CD4-positive, alpha-beta T cell treated with Interleukin-10 for 1 hour (primary cell): Measurements from ENCODE around the gene GRAMD4.

Experiments
- DNase-seq: peaks from one replicate; pipeline ENCODE4 v3.0.0-alpha.2; 2020

The GRAMD4 gene

GRCh38 chr22:46696229-46696518, 76.0 kb downstream of the GRAMD4 start:
- no peak for DNase-seq

- DNase-seq: no peak
Measured at GRCh38 chr22:46696614-46697013, 76.4 kb downstream of the GRAMD4 start.

- no peak for DNase-seq
Measured at GRCh38 chr22:46697811-46698515, 77.8 kb downstream of the GRAMD4 start.

DNA sequence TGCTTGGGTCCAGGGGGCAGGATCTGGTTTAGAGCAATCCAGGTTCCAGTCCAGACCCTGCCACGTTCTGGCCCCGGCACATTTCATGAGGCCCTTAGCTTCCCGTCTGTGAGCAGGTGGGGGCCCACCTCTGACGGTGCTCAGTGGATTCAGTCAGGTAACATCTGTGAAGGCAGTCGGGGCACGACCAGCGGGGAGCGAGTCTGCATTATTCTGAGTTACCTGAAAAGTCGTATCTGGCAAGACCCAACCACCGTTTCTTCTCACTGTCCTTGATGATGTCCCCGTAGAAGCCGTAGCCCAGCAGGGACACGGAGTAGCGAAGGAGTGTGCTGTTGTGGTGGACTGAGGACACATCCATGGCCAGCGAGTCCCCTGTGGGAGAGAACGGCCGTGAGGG, 78.9 kb downstream of the GRAMD4 start:
- DNase-seq: no peak

DNA sequence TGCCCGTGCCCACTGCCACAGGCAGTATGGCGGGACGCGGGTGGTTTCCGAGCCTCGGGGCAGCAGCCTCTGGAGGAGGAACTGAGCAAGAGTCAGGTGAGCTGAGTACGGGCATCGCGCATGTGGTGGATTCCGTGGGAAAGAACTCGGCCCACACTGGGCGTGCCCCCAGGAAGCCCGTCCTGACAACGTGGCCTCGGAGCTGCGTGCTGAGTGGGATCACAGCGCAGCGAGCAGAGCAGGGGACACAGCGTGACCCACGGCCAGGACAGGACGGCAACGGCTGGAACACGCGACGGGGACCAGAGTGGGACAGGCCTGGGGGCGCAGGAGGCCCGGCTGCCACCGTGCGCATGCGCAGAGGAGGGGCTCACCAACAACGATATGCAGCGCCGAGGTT, 81.1 kb downstream of the GRAMD4 start:
- no peak for DNase-seq

DNA sequence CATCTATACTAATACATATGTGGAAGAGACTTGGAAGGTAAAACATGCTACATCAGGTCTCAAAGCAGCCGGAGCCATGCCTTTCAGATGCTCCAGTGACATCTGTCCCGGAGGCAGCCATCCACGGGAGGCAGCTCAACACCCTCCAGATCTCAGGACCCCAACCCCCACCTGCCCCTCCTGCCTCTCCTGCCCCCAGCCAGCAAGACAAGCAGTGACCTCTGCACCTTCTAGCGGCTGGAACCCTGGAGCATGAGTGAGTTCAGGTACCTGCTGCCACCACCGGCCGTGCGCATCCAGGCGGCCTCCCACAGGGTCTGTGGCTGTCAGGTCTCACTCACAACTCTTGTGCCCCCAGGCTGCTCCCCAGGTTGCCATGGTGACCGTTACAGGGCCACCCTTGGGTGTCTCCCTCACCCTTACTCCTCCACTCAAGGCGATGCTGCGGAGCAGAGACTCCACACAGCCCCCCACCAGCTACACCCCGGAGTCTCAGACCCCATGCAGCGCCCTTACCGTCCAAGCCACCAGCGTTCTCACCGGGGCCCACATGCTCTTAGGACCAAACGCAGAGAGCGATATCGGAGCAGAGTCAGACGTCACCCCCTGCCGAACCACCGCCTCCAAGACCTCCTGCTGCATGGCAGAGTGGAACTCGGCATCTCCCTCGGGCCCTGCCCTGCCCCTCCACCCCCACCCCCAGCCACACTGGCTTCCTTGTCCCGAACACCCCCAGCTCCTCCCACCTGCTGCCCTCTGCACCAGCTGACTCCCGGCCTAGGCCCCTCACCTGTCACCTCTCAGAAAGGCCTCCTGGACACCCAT, 83.2 kb downstream of the GRAMD4 start:
- DNase-seq: no peak

- no peak for DNase-seq
Measured at GRCh38 chr22:46703996-46704370, 83.8 kb downstream of the GRAMD4 start.

DNA sequence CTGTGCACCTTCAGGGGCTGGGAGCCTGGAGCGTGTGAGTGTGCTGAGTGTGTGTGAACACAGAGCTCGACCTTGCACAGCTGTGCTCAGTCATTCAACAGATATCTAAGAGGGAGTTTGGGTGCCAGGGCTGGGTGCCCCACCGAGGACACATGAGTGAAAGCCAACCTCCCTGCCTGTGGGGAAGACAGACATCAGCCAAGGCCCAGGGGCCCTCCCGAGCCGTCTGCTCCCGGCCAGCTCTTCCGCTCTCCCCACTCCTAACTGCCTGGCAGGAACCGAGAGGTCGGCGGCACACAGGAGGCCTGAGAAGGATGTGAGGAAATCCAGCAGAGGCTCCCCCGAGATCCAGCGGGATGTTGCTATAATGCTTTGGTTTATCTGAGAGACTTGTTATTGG, 85.9 kb downstream of the GRAMD4 start:
- no peak for DNase-seq

DNA sequence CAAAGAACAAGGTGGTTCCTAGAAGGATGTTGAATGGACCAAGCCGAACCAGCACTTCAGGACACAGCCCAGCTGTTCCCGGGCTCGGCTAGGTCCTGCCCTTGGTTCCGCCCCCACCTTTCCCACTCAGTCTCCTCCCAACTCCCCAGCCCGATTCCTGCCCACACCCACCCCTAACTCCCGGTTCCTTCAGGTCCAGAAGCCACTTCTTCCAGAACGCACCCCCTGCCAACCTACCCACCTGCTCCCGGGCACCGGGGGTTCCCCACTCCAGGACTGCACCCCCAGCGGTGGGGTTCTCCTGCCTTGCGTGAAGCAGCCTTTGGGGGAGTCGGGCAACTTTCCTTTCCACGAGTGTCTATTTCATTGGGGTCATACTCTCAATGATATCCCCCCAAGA, 87.1 kb downstream of the GRAMD4 start:
- no peak for DNase-seq

DNA sequence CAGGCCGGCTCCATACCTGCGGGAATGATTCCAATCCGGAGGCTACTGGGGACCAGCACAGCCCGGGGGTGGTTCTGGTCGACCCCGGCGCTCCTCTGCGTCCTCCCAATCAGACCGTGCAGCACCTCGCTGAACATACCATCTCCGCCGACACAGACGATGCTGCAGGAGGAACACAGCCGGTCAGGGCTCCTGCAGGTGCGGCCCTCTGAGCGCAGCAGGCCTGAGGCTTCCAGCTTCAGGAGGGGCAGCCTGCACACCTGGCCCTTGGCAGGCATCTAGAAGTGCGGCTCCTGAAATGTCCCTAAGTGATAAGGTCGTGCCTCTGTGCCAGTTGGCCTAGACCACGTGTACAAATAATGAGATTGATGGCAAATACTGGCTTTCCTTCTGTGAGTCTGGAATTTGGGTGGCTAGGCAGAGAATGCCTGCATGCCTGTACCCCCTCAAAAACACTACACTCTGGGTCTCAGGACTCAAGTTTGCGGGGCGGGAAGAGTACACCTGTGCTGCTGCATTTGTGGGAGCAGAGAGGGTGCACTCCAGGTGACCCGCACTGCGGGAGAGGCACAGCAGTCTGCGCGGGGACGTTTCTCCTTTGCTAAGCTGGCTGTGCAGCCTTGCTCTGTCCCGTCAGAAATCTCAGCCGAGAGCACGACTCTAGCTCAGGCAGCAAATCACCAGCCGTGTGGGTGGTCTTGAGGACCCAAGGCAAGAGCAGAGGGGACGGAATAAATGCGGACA, 87.8 kb downstream of the GRAMD4 start:
- DNase-seq: no peak

DNA sequence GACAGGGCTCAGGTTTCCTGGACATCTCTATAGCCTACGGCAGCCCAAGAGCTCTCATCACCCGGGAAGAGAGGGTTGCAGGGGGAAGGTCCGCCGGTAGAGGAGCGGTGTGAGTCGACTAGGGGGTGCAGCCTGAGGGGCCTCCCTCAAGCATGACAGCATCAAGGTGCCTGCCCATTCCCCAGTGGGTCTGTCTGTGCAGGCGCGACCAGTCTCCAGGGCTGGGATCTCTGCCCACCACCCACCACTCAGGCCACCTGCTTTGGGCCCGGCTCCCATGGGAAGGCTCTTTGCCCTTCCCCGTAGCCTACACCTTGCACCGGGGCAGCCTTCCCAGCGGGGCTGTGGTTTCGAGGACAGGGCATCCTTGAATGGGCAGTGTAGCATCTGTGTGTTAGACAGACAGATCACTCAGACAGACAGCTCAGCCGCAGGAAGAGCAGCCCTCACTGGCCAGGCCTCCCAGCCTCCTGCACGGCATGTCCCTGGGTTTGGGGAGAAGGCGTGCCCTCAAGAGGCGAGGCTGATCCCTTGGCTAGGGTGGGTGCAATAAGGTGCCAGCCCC, 88.7 kb downstream of the GRAMD4 start:
- no peak for DNase-seq

- DNase-seq: no peak
Measured at GRCh38 chr22:46710806-46711205, 90.6 kb downstream of the GRAMD4 start.

DNA sequence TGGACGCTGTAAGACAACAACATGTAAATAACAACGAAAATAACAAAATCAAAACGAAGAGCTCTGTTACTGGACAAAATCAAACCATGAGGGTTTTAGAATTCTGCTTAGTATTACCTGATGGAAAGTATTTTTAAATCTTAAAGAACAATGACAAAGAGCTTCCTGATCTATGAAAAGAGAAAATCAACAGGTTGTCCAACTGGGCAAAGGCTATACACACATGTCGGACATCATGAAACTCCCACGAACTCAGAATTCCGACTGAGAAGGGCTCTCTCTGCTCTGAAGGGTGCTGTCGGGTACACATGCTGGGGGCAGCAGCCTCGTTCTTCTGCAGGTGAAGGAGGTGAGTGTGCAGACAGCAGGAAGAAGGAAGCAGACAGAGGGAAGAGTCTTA, 92.1 kb downstream of the GRAMD4 start:
- DNase-seq: no peak

DNA sequence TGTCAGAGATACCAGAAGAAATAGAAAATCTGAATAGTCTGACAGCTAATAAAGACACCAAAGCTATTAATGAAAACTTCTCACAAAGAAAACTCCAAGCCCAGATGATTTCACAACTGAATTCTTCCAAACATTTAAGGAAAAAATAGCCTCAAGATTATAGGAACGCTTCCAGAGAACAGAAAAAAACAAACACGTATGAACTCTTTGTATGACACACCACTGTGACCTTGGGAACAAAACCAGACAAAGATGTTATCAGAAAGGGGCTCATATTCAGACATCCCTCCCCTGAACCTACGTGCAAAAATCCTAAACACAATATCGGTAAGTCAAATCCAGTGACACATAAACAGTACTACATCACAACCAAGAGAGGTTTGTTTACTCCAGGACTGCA, 94.4 kb downstream of the GRAMD4 start:
- no peak for DNase-seq

DNA sequence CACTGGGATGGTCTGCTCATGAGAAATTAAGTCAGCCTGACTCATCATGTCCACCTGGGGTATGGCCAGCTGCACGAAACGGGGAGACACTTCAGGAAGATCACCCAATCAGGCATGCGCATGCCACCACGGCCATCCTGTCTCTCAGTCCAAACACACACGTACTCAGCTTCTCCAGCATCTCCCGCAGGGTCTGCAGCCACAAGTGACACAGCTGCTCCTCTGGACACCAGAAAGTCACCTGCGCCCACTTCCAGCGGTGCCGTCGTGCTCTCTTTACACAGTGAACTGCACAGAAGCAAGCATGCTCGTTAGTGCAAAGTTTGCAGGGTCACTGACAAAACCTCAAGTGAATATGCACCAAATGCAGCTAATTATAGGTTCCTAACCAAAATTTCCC, 99.7 kb downstream of the GRAMD4 start:
- DNase-seq: no peak

- no peak for DNase-seq
Measured at GRCh38 chr22:46721501-46722085, 101.4 kb downstream of the GRAMD4 start.

GRCh38 chr22:46723882-46724281, 103.7 kb downstream of the GRAMD4 start:
- no peak for DNase-seq

GRCh38 chr22:46725096-46725495, 104.9 kb downstream of the GRAMD4 start:
- DNase-seq: no peak

DNA sequence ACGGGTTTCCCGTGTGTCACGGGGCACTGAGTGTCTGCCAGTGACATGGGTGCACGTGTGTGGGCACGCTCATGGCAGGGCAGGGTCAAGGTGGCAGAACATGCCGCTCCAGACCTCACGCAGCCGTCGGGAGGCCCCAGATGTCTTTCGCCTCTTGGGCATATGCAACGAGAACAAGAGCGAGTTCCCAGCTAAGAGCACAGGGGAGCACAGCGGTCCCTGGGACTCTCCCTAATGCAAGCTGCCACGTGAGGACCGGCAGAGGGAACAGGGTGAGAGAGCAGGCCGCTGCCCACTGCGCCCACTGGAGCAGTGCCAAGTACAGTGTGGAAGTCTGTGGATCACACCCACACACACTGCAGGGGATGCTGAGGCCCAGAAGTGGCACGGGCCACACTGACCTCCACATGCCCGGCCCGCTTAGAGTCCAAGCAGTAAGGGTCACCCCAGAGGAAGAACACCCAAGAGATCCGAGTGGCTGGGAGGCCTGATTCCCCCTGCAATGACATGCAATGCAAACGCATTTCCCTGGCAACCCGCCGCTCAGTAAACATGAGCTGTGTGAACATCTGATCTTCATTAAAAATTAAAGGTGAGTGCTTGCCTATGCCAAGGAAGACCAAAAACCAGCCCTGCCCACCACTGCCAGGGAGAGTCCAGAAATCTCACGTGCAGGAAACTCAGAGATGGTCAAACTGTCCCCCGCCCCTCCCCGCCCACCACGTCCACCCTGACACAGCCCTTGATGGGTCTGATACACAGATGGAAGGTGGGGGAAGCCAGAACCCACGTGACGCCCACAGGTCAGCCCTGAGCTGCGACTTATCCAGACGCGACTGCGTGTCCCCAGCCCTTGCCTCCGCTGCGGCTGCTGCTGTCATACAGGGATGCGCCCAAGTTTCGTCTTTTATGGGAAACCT, 106.1 kb downstream of the GRAMD4 start:
- DNase-seq: no peak

DNA sequence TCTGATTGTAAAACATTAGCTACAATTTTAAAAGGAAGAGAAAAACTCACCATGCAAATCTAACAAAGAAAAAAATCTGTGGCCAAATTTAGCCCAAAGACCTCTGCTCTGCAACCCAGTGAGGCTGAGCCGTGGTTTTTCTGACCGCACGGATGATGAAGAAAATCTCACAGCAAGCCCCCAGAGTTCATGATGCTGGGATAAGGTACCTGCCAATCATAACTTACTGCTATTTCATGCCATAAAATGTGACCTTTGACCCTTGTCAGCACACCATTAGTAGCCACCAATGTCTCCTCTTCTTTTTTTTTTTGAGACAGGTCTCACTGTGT, 106.8 kb downstream of the GRAMD4 start:
- no peak for DNase-seq

DNA sequence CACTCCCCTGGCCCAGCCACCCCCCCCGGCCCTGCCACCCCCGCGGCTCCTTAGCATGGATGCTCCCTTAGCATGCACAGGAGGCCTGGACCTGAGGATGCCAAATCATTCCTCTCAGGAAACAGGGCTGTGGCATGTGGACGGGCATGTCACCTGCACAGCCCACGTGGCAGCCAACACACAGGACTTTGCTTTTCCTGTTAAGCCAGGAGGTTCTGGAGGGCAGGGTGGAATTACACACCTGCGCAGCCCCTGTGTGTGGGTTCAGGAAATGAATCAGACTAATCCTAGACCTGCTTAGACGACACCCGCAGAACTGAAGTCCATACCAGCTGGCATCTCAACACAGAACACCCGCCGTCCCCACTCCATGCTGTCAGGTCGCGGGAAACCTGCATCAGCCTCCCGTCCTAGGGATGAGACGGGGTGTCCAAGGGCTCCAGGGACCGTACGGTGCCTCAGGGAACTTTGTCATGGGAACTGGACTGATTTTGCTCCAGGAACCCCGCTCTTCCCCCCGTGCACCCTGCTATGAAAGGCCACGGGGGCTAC, 107.7 kb downstream of the GRAMD4 start:
- no peak for DNase-seq

DNA sequence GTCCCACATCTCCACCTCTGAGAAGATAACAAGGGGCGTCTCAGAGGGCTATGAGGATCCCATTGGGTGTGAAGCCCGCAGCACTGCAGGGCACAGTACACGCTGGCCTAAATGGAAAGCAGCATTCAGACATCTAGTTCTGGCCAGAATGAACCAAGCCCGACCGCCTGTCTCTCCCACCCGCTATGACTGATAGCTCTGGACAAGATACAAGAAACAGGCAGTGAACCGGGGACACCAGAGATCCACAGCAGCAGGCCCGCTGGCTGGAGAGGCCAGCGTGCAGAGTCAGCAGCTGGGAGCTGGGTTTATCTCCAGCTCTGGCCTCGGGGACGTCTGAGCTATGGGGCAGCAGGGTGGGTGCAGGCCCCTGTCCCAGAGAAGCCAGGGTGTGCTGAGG, 108.3 kb downstream of the GRAMD4 start:
- DNase-seq: no peak
